Esophagus muscularis mucosa (tissue), 4 donors: ENCODE results near the gene LVRN.

Experiments
- EP300 ChIP-seq: sonication (generic); formaldehyde crosslinking; IDR thresholded peaks from one replicate; pipeline ENCODE4 v1.6.1; 2017; ENCODE audit warnings: antibody characterized with exemption
- POLR2A ChIP-seq: fragments of 450-650 bp; IDR thresholded peaks from one replicate; pipeline ENCODE4 v1.6.1; 2017; ENCODE audit warnings: antibody characterized with exemption, moderate library complexity, mild to moderate bottlenecking, low read depth
- POLR2AphosphoS5 ChIP-seq, 2 donors: sonication (generic); formaldehyde crosslinking; IDR thresholded peaks; one replicate each; pipeline ENCODE4 v1.6.1; 2017; ENCODE audit warnings: antibody characterized with exemption in 2 of 2
- TF ChIP-seq, protein P1 (sequence below), 3 experiments: fragments of 200-600 bp in 2 of 3; fragments of 450-650 bp in 1 of 3; sonication (generic) in 2 of 3; IDR thresholded peaks; one replicate each; pipeline ENCODE4 v1.5.1; 2017 to 2019; ENCODE audit warnings: antibody characterized with exemption in 3 of 3, mild to moderate bottlenecking in 2 of 3, moderate library complexity in 1 of 3

DNA sequence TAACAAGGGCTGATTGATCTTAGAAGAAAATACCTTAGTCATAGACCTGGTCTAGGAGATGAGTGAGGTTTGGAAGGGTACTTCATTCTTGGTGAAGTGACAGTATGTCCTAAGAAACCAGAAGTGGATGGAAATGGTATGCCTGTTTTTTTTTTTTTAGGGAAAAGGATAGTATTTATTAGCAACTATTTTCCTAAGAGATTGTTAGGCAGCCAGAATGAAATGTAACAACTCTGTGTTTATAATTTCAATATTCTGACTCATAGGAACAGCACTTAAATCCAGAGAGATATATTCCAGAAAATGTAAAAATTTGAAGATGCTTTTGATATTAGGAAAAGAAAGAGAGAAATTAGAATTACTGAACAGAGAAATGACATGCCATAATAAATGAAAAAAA, 48.8 kb downstream of the LVRN start:
- no peak for TF ChIP-seq POLR2A
- TF ChIP-seq, protein P1, sequence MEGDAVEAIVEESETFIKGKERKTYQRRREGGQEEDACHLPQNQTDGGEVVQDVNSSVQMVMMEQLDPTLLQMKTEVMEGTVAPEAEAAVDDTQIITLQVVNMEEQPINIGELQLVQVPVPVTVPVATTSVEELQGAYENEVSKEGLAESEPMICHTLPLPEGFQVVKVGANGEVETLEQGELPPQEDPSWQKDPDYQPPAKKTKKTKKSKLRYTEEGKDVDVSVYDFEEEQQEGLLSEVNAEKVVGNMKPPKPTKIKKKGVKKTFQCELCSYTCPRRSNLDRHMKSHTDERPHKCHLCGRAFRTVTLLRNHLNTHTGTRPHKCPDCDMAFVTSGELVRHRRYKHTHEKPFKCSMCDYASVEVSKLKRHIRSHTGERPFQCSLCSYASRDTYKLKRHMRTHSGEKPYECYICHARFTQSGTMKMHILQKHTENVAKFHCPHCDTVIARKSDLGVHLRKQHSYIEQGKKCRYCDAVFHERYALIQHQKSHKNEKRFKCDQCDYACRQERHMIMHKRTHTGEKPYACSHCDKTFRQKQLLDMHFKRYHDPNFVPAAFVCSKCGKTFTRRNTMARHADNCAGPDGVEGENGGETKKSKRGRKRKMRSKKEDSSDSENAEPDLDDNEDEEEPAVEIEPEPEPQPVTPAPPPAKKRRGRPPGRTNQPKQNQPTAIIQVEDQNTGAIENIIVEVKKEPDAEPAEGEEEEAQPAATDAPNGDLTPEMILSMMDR (IDR thresholded peaks at IDR 0.05): no peak
- no peak for TF ChIP-seq EP300
- no peak for TF ChIP-seq POLR2AphosphoS5 (IDR thresholded peaks at IDR 0.05)
